NT2/D1 (cell line): ENCODE data around the gene MRPL38.

Experiments
- SUZ12 ChIP-seq: IDR thresholded peaks from 2 replicates; pipeline ENCODE4 v1.6.1; 2011; ENCODE audit not compliant: insufficient read length, insufficient read depth; ENCODE audit errors: extremely low read depth
- YY1 ChIP-seq: IDR thresholded peaks from 2 replicates; pipeline ENCODE4 v1.6.1; 2011; ENCODE audit not compliant: insufficient read length, insufficient read depth
- ZNF274 ChIP-seq: IDR thresholded peaks from 2 replicates; pipeline ENCODE4 v1.6.1; 2011; ENCODE audit warnings: mild to moderate bottlenecking, low read depth, low read length

DNA sequence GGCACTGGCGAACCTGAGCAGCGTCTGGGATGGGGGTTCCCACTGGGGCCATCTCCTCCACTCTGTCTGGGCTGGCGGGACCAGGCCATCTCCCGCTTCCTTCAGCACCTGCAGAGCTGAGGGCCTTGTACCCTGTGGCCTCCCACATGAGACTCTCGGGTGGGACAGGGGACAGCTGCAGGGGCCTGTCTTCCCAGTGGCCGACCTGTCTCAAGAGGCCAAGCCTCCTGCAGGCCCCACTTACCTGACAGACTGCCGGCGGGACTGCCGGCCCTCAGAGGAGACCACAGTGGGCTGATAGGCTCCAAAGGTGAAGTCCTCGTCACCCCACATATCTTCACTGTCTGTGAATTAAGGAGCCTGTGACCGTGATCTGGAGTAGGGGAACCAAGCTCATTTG lies 20.4 kb upstream of the MRPL38 start:
- TF ChIP-seq YY1 (no peak), ZNF274 (no peak), SUZ12 (no peak)
